ENCODE results near the gene XPR1.

Gene XPR1

DNA sequence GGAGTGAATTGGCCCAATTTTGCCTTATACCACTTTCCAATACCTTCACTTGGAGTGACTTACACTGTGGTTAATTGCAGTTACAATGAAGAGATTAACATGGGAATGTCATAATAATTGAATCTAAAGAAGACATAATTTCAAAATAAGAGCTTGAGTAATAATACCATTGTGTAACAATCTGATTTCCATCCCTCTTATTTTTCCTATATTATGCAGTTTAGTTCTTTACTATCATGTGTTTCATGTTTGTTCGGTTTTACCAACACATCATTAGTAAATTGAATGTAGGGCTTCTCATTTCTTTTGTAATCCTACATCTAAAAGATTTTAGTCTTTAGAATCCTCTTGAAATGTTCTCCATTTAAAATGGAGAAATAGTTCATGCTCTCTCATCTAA, 19.2 kb upstream of the XPR1 start:
- DNase-seq (ENCODE audit: insufficient read length, low spot score) (no peak), FAIRE-seq (no peak)
- TF ChIP-seq POU2F2 (IDR thresholded peaks at IDR 0.05; ENCODE audit: low read depth, low read length) (no peak), PAX5 (IDR thresholded peaks at IDR 0.05; ENCODE audit: insufficient read depth, low read length, severe bottlenecking) (no peak), POLR2AphosphoS5 (IDR thresholded peaks at IDR 0.05; ENCODE audit: low read depth, low read length) (no peak), SPI1 (IDR thresholded peaks at IDR 0.05; ENCODE audit: low read depth, low read length) (no peak), POLR2A (IDR thresholded peaks at IDR 0.05; ENCODE audit: low read depth, low read length) (no peak), TAF1 (IDR thresholded peaks at IDR 0.05; ENCODE audit: low read depth, low read length) (no peak)

DNA sequence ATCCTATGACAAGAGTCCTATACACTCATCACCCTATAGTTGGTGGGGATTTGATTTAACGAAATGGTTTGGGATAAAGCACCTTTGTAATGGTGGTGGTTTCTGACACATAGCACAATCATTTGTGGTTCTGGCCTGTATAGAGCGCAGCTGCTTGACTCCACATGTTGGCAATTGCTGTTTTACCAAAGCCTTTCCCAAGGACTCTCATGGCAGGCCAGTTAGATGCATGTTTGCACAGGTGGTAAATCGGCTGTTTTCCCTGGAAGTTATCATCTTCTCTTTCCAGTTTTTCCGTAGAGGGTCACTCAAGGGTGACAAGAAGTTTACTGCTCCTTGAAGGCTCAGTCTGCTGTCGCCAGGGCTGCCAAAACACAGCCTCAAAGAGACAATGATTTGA, 17.1 kb upstream of the XPR1 start:
- DNase-seq (ENCODE audit: insufficient read length, low spot score) (no peak), FAIRE-seq (no peak)
- TF ChIP-seq SPI1 (IDR thresholded peaks at IDR 0.05; ENCODE audit: low read depth, low read length) (no peak), TAF1 (IDR thresholded peaks at IDR 0.05; ENCODE audit: low read depth, low read length) (no peak), PAX5 (IDR thresholded peaks at IDR 0.05; ENCODE audit: insufficient read depth, low read length, severe bottlenecking) (no peak), POLR2A (IDR thresholded peaks at IDR 0.05; ENCODE audit: low read depth, low read length) (no peak), POLR2AphosphoS5 (IDR thresholded peaks at IDR 0.05; ENCODE audit: low read depth, low read length) (no peak), POU2F2 (IDR thresholded peaks at IDR 0.05; ENCODE audit: low read depth, low read length) (no peak)

DNA sequence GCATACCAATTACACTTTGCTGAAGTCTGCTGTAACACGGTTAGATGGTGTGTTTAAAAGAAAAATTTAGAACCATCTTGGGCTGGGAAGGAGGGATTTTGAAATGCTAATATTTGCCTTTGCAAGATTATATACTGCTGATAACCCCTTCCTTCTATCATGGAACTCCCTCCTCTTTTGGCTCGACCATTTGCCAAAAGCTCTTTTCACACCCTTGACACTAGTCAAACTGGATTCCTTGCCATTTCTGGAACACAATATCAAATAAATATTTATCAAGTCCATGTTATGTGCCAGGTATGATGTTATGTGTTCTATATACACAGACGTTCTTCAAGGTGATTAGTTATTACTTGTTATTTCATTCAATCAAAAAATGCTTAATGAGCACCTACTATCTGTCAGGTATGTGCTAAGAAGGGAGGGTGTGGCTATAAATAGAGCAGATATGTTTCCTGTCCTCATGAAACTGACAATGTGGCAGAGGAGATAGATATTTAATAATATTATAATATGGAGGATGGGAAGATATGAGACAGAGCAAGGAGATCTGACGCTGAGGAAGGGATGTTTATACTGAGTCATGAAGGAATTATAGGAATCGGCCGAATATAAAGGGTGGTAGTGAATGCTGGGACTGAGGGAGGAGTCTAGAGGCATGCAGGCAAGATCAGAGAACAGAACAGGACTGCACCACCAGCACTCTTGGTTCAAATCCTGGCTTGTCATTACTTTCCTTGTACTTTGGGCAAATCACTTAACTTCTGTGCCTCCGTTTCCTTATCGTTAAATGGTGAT, 16.1 kb upstream of the XPR1 start:
- no peak for FAIRE-seq
- no peak for DNase-seq (ENCODE audit: insufficient read length, low spot score)

DNA sequence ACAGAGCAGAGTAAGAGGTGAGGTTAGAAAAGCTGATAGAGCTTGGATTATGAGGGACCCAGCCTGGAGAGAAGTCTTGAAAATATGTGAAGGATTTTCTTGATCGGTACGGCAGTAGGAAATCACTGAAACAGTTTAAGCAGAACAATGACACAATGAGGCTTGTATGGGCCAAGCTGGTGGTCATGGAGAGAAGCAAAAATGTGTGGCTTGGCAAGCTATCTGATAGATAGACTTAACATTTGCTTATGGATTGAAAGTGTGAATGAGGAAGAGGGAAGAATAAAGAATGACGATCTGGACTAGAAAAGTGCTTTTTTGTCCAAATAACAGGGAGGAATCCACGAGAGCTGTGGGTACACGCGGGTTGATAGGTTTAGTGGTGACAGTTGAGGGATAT, 15.4 kb upstream of the XPR1 start:
- DNase-seq (ENCODE audit: insufficient read length, low spot score): no peak
- TF ChIP-seq TAF1 (IDR thresholded peaks at IDR 0.05; ENCODE audit: low read depth, low read length): no peak
- no peak for TF ChIP-seq PAX5 (IDR thresholded peaks at IDR 0.05; ENCODE audit: insufficient read depth, low read length, severe bottlenecking)
- no peak for FAIRE-seq

More for the DNA sequence above, 16.1 kb upstream of the XPR1 start:
- TF ChIP-seq POLR2A (IDR thresholded peaks at IDR 0.05; ENCODE audit: low read depth, low read length): no peak
- no peak for TF ChIP-seq PAX5 (IDR thresholded peaks at IDR 0.05; ENCODE audit: insufficient read depth, low read length, severe bottlenecking)
- TF ChIP-seq SPI1 (IDR thresholded peaks at IDR 0.05; ENCODE audit: low read depth, low read length): no peak
- TF ChIP-seq POLR2AphosphoS5 (IDR thresholded peaks at IDR 0.05; ENCODE audit: low read depth, low read length): no peak
- TF ChIP-seq TAF1 (IDR thresholded peaks at IDR 0.05; ENCODE audit: low read depth, low read length): no peak
- TF ChIP-seq POU2F2 (IDR thresholded peaks at IDR 0.05; ENCODE audit: low read depth, low read length): no peak

DNA sequence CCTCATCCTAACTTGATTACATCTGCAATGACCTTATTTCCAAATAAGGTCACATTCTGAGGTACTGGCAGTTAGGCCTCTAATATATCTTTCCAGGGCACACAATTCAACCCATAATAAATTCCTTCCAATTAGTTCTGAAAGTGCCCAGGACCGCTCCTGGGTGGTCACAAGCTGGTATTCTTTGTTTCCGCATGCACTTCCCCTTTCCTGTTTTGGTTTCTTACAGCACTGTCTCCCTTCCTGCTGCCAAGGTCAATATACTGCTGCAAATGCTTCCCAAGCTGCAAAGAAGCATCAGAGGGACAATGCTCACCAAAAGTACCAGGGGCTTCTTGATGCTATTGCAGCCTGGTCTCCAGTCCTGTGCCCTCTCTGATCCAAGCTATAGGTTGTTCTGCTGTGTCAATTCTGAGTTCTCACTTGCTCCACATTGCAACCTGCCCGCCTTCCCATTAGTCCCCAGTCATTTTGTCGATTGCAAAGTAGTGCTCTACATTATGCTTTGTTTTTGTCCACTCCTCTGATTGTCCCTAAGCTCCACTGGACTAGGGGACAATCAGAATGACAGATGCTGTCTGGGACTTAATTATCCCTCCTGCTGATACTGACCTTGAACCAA, 13.9 kb upstream of the XPR1 start:
- no peak for DNase-seq (ENCODE audit: insufficient read length, low spot score)
- no peak for FAIRE-seq
- peak; percentile 41; the same call in 1 of the 2 replicates for TF ChIP-seq SPI1 (IDR thresholded peaks at IDR 0.05; ENCODE audit: low read depth, low read length)
- no peak for TF ChIP-seq POU2F2 (IDR thresholded peaks at IDR 0.05; ENCODE audit: low read depth, low read length)

DNA sequence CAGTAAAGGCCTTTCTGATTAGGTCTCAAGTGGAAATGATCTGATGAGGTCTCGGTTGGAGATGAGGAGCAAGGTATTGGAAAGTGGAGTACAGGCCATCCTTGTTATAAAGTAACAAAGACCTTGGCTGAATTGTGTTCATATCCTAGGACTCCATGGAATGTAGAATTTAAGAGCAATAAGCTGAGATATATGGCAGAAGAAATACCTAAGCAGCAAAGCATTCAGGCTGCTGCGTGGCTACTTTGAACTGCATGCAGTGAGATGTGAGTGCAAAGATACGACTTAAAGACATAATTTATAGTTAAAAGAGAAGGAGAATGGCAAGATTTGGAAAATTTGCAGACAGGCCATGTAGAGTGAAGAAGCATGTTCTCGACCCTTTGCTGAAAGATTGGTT, 11.2 kb upstream of the XPR1 start:
- DNase-seq (ENCODE audit: insufficient read length, low spot score) (no peak), FAIRE-seq (no peak)
- no peak for TF ChIP-seq POLR2AphosphoS5 (IDR thresholded peaks at IDR 0.05; ENCODE audit: low read depth, low read length)
- TF ChIP-seq POLR2A (IDR thresholded peaks at IDR 0.05; ENCODE audit: low read depth, low read length): no peak
- no peak for TF ChIP-seq POU2F2 (IDR thresholded peaks at IDR 0.05; ENCODE audit: low read depth, low read length)
- no peak for TF ChIP-seq PAX5 (IDR thresholded peaks at IDR 0.05; ENCODE audit: insufficient read depth, low read length, severe bottlenecking)
- no peak for TF ChIP-seq SPI1 (IDR thresholded peaks at IDR 0.05; ENCODE audit: low read depth, low read length)
- TF ChIP-seq TAF1 (IDR thresholded peaks at IDR 0.05; ENCODE audit: low read depth, low read length): no peak

DNA sequence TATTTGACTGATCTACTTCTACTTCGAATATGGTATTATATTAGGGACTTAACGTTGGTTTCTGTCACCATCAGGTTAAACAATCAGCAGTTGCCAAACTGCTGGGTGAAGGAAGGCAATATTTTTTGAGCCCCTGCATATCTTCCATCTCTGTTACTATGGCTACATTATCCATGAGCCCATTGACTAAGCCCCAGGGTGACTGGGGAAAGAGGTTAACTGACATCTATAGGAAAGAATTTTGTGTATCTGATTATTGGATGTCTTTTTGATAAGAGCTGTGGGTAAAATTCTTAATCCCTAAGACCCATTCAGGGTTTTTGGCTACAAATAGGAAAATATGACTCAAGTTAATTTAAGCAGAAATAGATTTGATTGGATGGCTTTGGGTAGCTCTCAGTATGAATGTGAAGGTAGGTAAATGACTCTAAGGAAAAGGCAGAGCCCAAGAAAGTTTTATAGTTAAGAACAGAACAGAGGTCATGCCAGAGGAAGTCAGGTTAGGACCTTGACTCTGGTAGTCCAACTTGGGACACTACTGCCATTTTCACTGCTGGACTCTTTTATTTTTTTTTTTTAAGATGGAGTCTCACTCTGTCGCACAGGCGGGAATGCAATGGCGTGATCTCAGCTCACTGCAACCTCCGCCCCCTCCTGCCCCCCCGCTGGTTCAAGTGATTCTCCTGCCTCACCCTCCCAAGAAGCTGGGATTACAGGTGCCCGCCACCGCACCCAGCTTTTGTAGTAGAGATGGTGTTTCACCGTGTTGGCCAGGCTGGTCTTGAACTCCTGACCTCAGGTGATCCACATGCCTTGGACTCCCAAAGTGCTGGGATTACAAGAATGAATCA, 8.9 kb upstream of the XPR1 start:
- FAIRE-seq (no peak), DNase-seq (ENCODE audit: insufficient read length, low spot score) (no peak)
- TF ChIP-seq POU2F2 (IDR thresholded peaks at IDR 0.05; ENCODE audit: low read depth, low read length) (no peak), POLR2AphosphoS5 (IDR thresholded peaks at IDR 0.05; ENCODE audit: low read depth, low read length) (no peak), POLR2A (IDR thresholded peaks at IDR 0.05; ENCODE audit: low read depth, low read length) (no peak)

DNA sequence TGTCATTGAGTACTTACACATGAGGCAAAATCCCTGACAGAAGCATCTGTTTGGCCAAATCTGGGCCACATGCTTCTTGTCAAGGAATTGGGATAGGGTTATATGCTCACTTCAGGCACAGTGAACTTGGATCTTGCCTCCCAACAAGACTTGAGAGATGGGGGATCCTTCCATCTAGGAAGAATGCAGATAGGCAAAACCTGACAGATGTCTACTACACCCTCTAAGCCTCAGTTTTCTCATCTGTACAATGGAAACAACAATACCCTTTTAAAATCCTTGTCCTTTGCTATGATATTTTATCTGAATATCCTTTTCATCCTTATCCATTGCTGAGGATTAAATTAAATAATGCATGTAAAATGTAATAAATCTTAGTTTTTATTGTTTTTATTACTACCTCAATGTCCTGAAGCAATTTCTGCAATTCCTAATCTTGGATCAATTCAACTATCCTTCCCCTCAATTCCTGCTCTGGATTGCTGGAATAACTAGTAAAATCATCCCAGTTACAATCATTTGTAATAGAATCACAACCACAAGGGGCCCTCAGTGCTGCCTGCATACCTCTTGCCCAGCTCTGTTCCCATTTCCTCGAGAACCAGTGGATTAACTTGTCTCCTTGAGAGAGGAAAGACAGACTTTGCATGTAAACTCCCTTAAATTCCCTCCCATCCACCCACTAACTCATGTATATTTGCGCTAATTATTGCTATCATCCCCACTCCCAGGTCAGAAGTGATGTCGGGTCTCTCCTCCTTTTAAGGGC, 8.1 kb upstream of the XPR1 start:
- no peak for DNase-seq (ENCODE audit: insufficient read length, low spot score)
- FAIRE-seq: no peak
- TF ChIP-seq SPI1 (IDR thresholded peaks at IDR 0.05; ENCODE audit: low read depth, low read length): no peak
- no peak for TF ChIP-seq POU2F2 (IDR thresholded peaks at IDR 0.05; ENCODE audit: low read depth, low read length)
- TF ChIP-seq PAX5 (IDR thresholded peaks at IDR 0.05; ENCODE audit: insufficient read depth, low read length, severe bottlenecking): no peak
- TF ChIP-seq POLR2A (IDR thresholded peaks at IDR 0.05; ENCODE audit: low read depth, low read length): no peak
- TF ChIP-seq POLR2AphosphoS5 (IDR thresholded peaks at IDR 0.05; ENCODE audit: low read depth, low read length): no peak
- no peak for TF ChIP-seq TAF1 (IDR thresholded peaks at IDR 0.05; ENCODE audit: low read depth, low read length)

DNA sequence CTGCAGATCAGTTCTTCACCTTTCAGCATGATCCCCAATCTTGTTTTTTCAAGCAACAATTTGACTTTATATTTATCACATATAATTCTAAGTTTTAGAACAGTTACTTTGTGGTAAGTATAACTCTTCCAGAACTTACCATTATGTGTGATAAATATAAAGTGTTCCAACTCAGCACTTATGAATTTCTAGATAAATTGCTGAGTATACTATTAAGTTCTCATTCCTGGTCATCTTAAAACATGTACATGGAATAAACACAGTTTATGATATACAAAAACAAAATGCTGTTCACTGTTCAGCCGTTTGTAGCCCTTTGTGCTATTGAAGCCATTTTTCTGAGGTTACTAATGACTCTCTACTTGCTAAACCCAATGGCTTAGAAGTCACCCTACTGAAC, 5.1 kb upstream of the XPR1 start:
- FAIRE-seq: no peak
- TF ChIP-seq POLR2AphosphoS5 (IDR thresholded peaks at IDR 0.05; ENCODE audit: low read depth, low read length) (no peak), POU2F2 (IDR thresholded peaks at IDR 0.05; ENCODE audit: low read depth, low read length) (no peak), TAF1 (IDR thresholded peaks at IDR 0.05; ENCODE audit: low read depth, low read length) (no peak), POLR2A (IDR thresholded peaks at IDR 0.05; ENCODE audit: low read depth, low read length) (no peak), SPI1 (IDR thresholded peaks at IDR 0.05; ENCODE audit: low read depth, low read length) (no peak), PAX5 (IDR thresholded peaks at IDR 0.05; ENCODE audit: insufficient read depth, low read length, severe bottlenecking) (no peak)
- no peak for DNase-seq (ENCODE audit: insufficient read length, low spot score)
